Measurements from ENCODE around the gene MORN5. TPM values are rescaled to one million over a fixed set of nuclear protein-coding genes. Genes with fewer than 3 reads are reported as not detected.

Gene MORN5
- total and polyA plus RNA-seq, 8 donors, result 1.2 to 7.2 (median 4.2) TPM; not detected in 1

GRCh38 chr9:122248448-122248865 lies 88.7 kb downstream of the MORN5 start:
- Histone ChIP-seq H3K9me3 (no peaks in the 10 kb centered on the region), H3K27me3 (no peaks in the 10 kb centered on the region), H3K27ac (no peak overlapping the region), H3K4me3 (no peak overlapping the region), H3K4me1 (peaks cover 0 to 4% of the 10 kb centered on the region in 2 donors), H3K36me3 (peaks cover 0 to 89% of the 10 kb centered on the region in 2 donors)
- intact Hi-C loops (cut with DNase I), result no loop called here
- peak; percentile 14 for ATAC-seq
- TF ChIP-seq CTCF (IDR thresholded peaks at IDR 0.05), result no peak
- no peak for DNase-seq

Small RNA genes lying within 50 kb of the gene (microRNA-seq; reads per million reads assigned to microRNA genes)
- 0 reads per million in 2 donors for gene MIR4478

Other genes starting within 250 kb of the MORN5 start
- gene TTLL11, start 66.6 kb upstream of the MORN5 start, total RNA-seq, result 1 to 10 TPM; 5.4 to 9.8 TPM
- gene TTLL11, start 66.6 kb upstream of the MORN5 start, polyA plus RNA-seq (ENCODE audit: insufficient read length in 6 of 6), result 10 to 100 TPM in 2 of 6 donors, 1 to 10 TPM in 4; 8.4 to 11.6 (median 9.5) TPM
- 10 to 100 TPM; 42.9 to 43.4 TPM for gene NDUFA8, start 129 bp upstream of the MORN5 start, total RNA-seq
- gene NDUFA8, start 129 bp upstream of the MORN5 start, polyA plus RNA-seq (ENCODE audit: insufficient read length in 6 of 6), result 10 to 100 TPM; 47.6 to 61.5 (median 53.8) TPM
- gene LHX6, start 69.0 kb downstream of the MORN5 start, total RNA-seq, result 1 to 10 TPM; 4.8 to 9.1 TPM
- 10 to 100 TPM; 17.6 to 25.4 (median 18.6) TPM for gene LHX6, start 69.0 kb downstream of the MORN5 start, polyA plus RNA-seq (ENCODE audit: insufficient read length in 6 of 6)
- 10 to 100 TPM; 17.8 to 21.6 TPM for gene RBM18, start 104.9 kb downstream of the MORN5 start, total RNA-seq
- 10 to 100 TPM; 27.9 to 38.7 (median 30.1) TPM for gene RBM18, start 104.9 kb downstream of the MORN5 start, polyA plus RNA-seq (ENCODE audit: insufficient read length in 6 of 6)
- 10 to 100 TPM; 21.3 to 35.7 TPM for gene MRRF, start 105.0 kb downstream of the MORN5 start, total RNA-seq
- 10 to 100 TPM; 36.4 to 53.0 (median 42.0) TPM for gene MRRF, start 105.0 kb downstream of the MORN5 start, polyA plus RNA-seq (ENCODE audit: insufficient read length in 6 of 6)
- 10 to 100 TPM; 12.9 to 16.3 TPM for gene PTGS1, start 211.1 kb downstream of the MORN5 start, total RNA-seq
- 1 to 10 TPM; 3.8 to 5.4 (median 4.3) TPM for gene PTGS1, start 211.1 kb downstream of the MORN5 start, polyA plus RNA-seq (ENCODE audit: insufficient read length in 6 of 6)